ENCODE results near the gene CXCR1. TPM values are rescaled to one million over a fixed set of nuclear protein-coding genes. Genes with fewer than 3 reads are reported as not detected.

The CXCR1 gene
- total RNA-seq = not detected in 2 replicates
- long read RNA-seq = 0 reads

DNA sequence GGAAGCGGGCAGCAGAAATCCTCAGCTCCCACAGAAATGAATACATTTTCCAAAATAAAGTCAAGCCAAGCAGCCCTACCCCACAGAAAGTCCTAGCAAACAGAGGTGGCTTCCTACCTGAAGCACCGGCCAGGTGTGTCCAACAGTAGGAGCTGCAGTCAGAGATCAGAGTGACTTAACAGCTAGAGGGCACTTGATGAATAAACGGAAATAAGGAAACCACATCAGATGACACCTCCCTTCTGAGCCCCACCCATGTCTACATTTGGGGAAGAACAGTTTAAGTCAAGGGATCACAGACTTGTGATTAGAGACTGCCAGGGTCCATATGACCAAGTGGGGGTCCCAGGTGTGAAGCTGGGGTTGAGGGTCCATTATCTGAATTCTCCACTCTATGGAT, at the start of gene CXCR1:
Gene CXCR1, minus strand, starts transcription at position 172 of the 400 bp plus-strand sequence. CDS start 1,751 bp downstream, outside the sequence.
- Mint-ChIP-seq H3K9me3 (ENCODE audit: low read depth) (no peaks in the 10 kb centered on the region), H3K4me3 (ENCODE audit: low read depth) (no peak within 1 kb of the TSS), H3K36me3 (ENCODE audit: insufficient read depth) (no peaks in the 10 kb centered on the region), H3K27ac (no peak within 1 kb of the TSS), H3K4me1 (ENCODE audit: low read depth) (peaks cover 7% of the 10 kb centered on the region), H3K27me3 (peaks cover 39% of the 10 kb centered on the region)
- no peak for TF ChIP-seq CTCF (IDR thresholded peaks at IDR 0.05; ENCODE audit: unreplicated experiment)
- no peak for DNase-seq (ENCODE audit: low spot score, unreplicated experiment)

DNA sequence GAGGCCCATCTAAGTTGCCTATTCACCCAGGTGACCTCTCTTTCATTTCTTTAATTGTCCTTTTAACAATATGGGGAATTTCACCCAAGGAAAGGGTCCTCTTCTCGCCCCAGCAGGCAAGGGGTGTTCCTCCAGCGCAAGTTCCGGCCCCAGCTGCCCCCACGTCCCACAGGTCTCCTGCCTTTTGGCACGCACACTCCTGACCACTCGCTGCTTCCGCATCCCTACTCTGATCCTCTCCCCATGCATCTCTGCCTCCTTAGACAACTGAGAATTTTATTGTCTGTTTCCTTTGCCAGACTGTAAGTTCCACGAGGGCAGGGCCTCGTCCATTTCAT, 49.5 kb upstream of the CXCR1 start:
- no peak for DNase-seq (ENCODE audit: low spot score, unreplicated experiment)
- H3K4me3 Mint-ChIP-seq (ENCODE audit: low read depth) = peak overlapping the region; percentile 87
- no peaks in the 10 kb centered on the region for H3K36me3 Mint-ChIP-seq (ENCODE audit: insufficient read depth)
- H3K4me1 Mint-ChIP-seq (ENCODE audit: low read depth) = peaks cover 21% of the 10 kb centered on the region
- TF ChIP-seq CTCF (IDR thresholded peaks at IDR 0.05; ENCODE audit: unreplicated experiment) = no peak
- H3K27me3 Mint-ChIP-seq = peaks cover 6% of the 10 kb centered on the region
- H3K9me3 Mint-ChIP-seq (ENCODE audit: low read depth) = no peaks in the 10 kb centered on the region
- peak overlapping the region; percentile 97 for H3K27ac Mint-ChIP-seq

DNA sequence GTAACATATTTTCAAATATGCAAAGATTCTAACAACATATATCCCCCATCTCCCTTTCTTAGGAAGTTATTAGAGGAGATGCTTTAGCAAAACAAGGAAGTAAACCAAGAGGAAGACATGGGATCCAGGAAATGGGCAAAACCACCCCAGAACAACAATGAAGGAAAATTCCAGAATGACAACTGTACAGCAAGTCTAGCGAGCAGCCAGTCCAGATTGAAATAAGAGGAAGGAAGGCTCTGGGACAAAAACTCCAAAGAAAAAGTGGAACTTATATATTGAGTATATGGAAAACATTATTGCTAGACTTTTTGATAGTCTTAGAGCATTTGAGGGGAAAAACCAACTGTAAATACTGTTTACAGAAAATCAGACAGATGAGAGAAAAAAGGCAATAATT, 47.4 kb upstream of the CXCR1 start:
- DNase-seq (ENCODE audit: low spot score, unreplicated experiment) = no peak
- no peak for TF ChIP-seq CTCF (IDR thresholded peaks at IDR 0.05; ENCODE audit: unreplicated experiment)
- Mint-ChIP-seq H3K27ac (no peak overlapping the region), H3K36me3 (ENCODE audit: insufficient read depth) (no peaks in the 10 kb centered on the region), H3K9me3 (ENCODE audit: low read depth) (peaks cover 7% of the 10 kb centered on the region), H3K4me1 (ENCODE audit: low read depth) (peaks cover 16% of the 10 kb centered on the region), H3K27me3 (peaks cover 14% of the 10 kb centered on the region), H3K4me3 (ENCODE audit: low read depth) (no peak overlapping the region)

DNA sequence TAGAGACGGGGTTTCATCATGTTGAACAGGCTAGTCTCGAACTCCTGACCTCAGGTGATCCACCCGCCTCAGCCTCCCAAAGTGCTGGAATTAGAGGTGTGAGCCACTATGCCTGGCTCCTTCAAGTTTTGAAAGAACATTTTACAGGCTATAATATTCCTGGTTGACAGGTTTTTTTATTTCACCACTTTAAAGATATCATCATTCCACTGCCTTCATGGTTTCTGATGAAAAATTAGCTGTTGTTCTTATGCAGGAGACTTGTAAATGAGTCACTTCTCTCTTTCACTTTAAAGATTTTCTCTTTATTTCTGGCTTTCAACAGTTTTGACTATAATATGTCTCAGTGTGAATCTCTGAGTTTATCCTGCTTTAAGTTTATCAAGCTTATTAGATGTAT, 42.3 kb upstream of the CXCR1 start:
- Mint-ChIP-seq H3K9me3 (ENCODE audit: low read depth) (peaks cover 7% of the 10 kb centered on the region), H3K27me3 (peaks cover 14% of the 10 kb centered on the region)

DNA sequence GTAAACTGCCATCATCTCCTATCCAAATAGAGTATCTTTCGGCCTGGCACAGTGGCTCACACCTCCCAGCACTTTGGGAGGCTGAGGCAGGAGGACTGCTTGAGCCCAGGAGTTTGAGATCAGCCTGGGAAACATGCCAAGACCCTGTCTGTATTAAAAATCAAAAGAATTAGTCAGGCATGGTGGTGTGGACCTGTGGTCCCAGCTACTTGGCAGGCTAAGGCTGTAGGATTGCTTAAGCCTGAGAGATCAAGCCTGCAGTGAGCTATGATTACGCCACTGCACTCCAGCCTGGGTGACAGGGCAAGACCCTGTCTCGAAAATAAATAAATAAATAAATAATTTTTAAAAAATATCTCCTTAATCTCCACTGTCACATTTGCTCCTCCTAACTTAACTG, 35.5 kb upstream of the CXCR1 start:
- H3K36me3 Mint-ChIP-seq (ENCODE audit: insufficient read depth) = no peaks in the 10 kb centered on the region
- no peak overlapping the region for H3K4me3 Mint-ChIP-seq (ENCODE audit: low read depth)
- H3K9me3 Mint-ChIP-seq (ENCODE audit: low read depth) = no peaks in the 10 kb centered on the region

More for the DNA sequence above, 42.3 kb upstream of the CXCR1 start:
- TF ChIP-seq CTCF (IDR thresholded peaks at IDR 0.05; ENCODE audit: unreplicated experiment) = no peak
- Mint-ChIP-seq H3K4me3 (ENCODE audit: low read depth) (no peak overlapping the region), H3K36me3 (ENCODE audit: insufficient read depth) (no peaks in the 10 kb centered on the region), H3K4me1 (ENCODE audit: low read depth) (no peaks in the 10 kb centered on the region), H3K27ac (no peak overlapping the region)
- DNase-seq (ENCODE audit: low spot score, unreplicated experiment) = no peak

More for the DNA sequence above, 35.5 kb upstream of the CXCR1 start:
- H3K27me3 Mint-ChIP-seq = peaks cover 22% of the 10 kb centered on the region
- no peak overlapping the region for H3K27ac Mint-ChIP-seq
- TF ChIP-seq CTCF (IDR thresholded peaks at IDR 0.05; ENCODE audit: unreplicated experiment) = no peak
- H3K4me1 Mint-ChIP-seq (ENCODE audit: low read depth) = no peaks in the 10 kb centered on the region
- DNase-seq (ENCODE audit: low spot score, unreplicated experiment) = no peak
